Activated CD4-positive, alpha-beta T cell treated with anti-CD3 and anti-CD28 coated beads for 48 hours (primary cell): ENCODE measurements around the gene PCIF1.
"Not testable (repeated sequence)": the region's sequence is repeated elsewhere in the genome, so short reads cannot be mapped to it uniquely, and the experiment has no call there.

ENCODE experiments used
- DNase-seq: peaks from one replicate; pipeline ENCODE4 v3.0.0-alpha.2; 2020

The PCIF1 gene

GRCh38 chr20:45948261-45948733 is 13.8 kb downstream of the PCIF1 start:
- DNase-seq: no peak

- no peak for DNase-seq
These were observed 14.5 kb downstream of the PCIF1 start for GRCh38 chr20:45948742-45949541.

DNA sequence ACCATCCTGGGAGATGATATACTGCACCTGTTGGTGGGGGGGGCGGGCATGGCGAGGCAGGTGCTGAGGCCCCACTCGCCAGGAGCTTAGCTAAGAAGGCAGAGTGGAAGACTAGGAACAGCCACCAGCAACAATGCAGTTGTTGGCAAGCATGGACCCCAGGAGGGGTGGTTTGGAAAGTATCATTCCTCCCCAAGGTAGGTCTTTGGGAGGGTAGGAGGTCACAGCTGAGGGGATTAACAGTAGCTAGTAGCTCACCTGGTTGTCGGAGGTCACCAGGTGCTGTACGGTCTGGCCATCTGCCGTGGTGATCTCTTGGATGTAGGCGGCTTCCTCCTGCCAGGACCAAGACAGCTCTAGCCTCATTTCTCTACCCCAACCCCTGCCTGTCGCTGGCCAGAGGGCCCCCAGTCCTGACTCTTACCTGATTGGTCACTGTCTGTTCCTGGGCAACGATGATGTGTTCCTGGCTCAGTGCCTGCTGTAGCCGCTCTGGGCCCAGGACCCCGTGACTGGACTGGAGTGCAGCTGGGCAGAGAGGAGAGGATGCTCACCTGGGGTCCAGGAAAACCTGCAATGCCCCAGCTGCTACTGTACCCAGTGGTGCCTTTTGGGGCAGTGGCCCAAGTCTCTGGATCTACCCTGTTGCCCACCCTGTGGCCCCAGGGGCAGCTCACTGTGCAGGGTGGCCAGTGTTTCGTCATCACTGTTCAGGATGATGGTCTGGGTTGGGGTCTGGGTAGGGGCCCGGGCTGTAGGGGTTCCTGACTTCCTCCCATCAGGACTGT is 15.3 kb downstream of the PCIF1 start:
- no peak for DNase-seq

DNA sequence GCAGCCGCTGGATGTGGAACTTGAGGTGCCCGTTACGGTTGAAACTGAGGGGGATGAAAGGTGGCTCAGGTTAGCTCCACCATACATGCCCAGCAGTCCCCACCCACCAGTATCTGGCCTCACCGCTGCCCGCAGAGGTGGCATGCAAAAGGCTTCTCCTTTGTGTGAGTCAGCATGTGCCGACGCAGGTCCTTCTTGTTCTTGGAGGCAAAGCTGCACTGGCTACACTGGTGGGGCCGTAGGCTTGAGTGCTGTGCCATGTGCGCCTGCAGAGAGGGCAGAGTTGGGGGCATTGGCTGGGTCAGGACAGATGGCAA is 15.8 kb downstream of the PCIF1 start:
- no peak for DNase-seq

- DNase-seq: no peak
These were observed 17.7 kb downstream of the PCIF1 start for GRCh38 chr20:45951925-45952834.

DNA sequence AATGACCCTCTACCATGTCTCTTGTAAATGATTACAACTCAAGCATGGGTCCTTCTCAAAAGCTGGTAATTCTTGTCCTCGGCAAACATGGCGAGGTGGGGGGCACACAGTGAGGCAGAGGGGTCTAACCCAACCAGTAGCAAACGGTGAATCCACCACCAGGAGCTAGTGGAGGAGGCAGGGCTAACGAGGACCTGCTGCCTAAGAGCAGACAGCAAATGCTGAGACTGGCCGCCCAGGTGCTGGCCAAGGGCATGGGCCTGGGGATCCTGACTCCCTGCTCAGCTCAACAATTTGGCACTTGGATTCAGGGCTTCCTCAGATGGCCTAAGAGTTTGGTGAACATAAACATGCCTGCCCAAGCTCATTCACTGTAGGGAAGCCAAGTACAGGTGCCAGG is 18.4 kb downstream of the PCIF1 start:
- no peak for DNase-seq

DNA sequence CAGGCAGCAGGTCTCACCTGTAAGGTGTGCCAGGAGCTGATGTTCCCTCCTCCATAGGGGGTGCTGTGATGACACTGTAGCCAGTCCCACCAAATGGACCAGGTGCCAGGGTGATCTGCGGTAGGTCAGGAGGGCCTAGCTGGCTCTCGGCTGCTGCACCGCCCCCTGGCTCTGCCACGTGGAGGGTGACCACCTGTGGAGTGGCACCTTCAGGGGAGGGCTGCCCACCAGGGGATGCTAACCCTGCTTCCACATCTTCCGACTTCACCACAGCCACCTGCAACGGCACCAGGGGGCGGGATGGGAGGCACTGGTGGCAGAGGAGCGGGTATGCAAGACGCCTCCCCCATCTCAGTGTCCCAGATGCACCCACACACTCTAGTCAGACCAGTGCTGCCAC is 19.2 kb downstream of the PCIF1 start:
- no peak for DNase-seq

DNA sequence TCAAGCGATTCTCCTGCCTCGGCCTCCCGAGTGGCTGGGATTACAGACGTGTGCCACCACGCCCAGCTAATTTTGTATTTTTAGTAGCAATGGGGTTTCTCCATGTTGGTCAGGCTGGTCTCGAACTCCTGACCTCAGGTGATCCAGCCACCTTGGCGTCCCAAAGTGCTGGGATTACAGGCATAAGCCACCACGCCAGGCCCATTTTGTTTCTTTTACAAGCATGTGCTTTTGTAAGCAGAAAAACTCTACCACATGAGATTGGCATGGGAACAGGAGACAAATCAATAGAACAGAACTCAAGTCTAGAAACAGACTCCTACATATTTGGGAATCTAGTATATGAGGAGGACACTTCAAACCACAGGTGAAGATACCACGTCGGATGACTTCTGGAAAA is 21.8 kb downstream of the PCIF1 start:
- not testable (repeated sequence) for DNase-seq

- no peak for DNase-seq
These were observed 22.8 kb downstream of the PCIF1 start for GRCh38 chr20:45957021-45957941.

DNA sequence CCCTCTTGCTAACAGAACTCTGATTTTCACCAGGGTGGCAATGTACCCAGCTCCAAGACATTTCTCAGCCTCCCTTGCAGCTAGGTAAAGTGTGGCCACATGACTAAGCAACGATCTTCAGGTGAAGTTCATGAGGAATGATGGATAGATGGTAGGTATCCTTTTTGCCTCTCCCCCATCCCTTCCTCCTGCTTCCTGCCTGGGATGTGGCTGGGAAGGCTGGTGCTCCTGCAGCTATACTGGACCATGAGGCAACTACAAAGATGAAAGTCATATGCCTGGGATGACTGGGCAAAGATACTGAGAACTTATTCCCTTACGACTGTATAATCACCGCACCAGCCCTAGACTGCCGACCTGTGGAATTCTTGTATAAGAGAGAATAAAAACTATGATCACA is 24.1 kb downstream of the PCIF1 start:
- no peak for DNase-seq

DNA sequence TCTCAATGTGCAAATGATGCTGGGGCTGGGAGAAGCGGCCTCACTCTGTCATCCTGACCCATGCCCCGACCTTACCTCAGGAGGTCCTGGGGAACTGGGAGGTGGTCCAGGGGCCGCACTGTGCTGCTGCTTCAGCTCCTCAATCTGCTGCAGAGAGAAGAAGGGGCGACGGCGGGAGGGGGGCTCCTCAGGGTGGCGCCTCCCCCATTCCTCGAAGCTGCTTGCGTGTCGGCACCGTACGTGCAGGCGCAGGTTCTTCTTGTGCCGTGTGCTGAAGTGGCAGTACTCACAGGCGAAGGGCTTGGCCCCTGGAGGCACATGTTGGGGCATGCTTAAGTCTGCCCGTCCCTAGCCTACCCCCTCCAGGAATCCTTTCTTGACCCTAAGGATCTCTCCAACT is 24.6 kb downstream of the PCIF1 start:
- no peak for DNase-seq

- no peak for DNase-seq
These were observed 25.6 kb downstream of the PCIF1 start for GRCh38 chr20:45959956-45960630.

GRCh38 chr20:45962031-45962755 is 27.7 kb downstream of the PCIF1 start:
- DNase-seq: no peak

- DNase-seq: no peak
These were observed 28.8 kb downstream of the PCIF1 start for GRCh38 chr20:45963059-45964005.

DNA sequence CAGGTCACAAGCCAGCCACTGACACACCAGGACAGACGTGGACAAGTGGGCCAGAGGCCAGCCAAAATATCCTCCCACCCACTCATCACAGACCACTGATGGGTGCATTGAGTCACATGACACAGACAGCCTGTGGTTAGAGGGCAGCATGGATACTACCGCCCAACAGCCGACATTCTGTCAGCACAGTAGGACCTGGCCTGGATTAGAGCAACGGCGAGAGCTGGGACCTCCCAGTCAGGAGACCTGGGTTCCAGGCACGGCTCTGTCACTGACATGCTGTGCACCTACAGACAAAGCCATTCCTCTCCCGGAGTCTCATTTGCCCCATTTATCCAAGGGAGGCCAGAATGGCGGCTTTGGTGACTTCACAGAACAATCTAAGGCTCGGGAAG is 29.5 kb downstream of the PCIF1 start:
- no peak for DNase-seq

DNA sequence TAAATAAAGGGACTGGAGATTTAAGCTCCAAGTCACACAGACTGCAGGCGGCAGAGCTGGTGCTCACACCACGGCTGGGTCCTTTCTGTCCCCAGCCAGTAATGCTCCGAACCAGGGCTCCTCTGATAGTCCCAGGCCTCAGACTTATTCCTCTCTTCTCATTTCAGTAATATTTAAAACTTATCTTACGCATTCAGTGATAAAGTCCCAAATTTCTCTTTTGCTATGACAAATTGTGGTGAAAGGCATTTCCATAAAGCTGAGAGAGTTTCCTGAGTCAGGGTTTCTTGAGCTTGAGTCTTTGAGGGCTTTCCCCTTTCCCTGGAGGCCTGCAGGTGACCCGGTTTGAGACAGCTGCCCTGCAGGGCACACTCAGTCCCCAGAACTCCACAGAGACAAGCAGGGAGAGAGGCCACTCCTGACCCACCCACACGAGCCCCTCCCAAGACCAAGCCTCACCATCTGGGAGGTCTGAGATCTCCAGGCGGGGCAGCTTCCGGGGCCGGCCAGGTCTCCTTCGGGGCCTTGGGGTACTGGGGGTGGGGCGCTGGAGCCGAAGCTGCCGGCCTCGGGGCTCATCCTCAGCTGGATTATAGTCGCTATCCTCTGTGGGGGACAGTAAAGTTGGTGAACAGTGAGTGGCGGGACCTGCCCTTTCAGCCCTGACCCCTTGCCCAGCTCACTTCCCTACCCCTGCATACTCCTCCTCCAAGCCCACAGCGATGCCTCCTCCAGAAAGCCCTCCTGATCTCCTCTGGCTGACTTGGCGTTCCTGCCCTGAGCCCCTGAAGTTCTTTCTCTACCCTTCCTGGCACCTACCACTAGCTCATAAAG is 30.9 kb downstream of the PCIF1 start:
- DNase-seq: no peak

GRCh38 chr20:45967551-45968080 is 33.1 kb downstream of the PCIF1 start:
- no peak for DNase-seq

GRCh38 chr20:45968081-45968671 is 33.7 kb downstream of the PCIF1 start:
- no peak for DNase-seq
